H9 (cell line): Measurements from ENCODE around the gene TMEM135. TPM values are rescaled to one million over a fixed set of nuclear protein-coding genes. Genes with fewer than 3 reads are reported as not detected.

Experiments used
- DNase-seq: peaks from one replicate; pipeline ENCODE4 v3.0.0-alpha.2; 2017
- H2AFZ ChIP-seq: one replicate; pipeline ENCODE4 v1.6.1; 2013; ENCODE audit warnings: mild to moderate bottlenecking, low read length, control low read depth, moderate library complexity
- H2AK5ac ChIP-seq: 2 replicates; pipeline ENCODE4 v1.6.1; 2013; ENCODE audit warnings: low read length, control low read depth, mixed read lengths; ENCODE audit not compliant: insufficient read length
- H2BK120ac ChIP-seq: one replicate; pipeline ENCODE4 v1.6.1; 2013; ENCODE audit warnings: low read depth, mild to moderate bottlenecking, low read length, control low read depth, inconsistent platforms; ENCODE audit not compliant: poor library complexity, severe bottlenecking
- H2BK12ac ChIP-seq: 2 replicates; pipeline ENCODE4 v1.6.1; 2013; ENCODE audit warnings: low read length, control low read depth, mixed read lengths, low read depth; ENCODE audit not compliant: insufficient read length
- H2BK15ac ChIP-seq: 2 replicates; pipeline ENCODE4 v1.6.1; 2013; ENCODE audit warnings: low read depth, low read length, control low read depth
- H2BK20ac ChIP-seq: one replicate; pipeline ENCODE4 v1.6.1; 2013; ENCODE audit warnings: low read depth, mild to moderate bottlenecking, low read length, control low read depth, inconsistent platforms; ENCODE audit not compliant: poor library complexity, severe bottlenecking
- H2BK5ac ChIP-seq: 2 replicates; pipeline ENCODE4 v1.6.1; 2013; ENCODE audit warnings: low read length, control low read depth, mixed read lengths; ENCODE audit not compliant: insufficient read length
- H3K14ac ChIP-seq: 2 replicates; pipeline ENCODE4 v1.6.1; 2013; ENCODE audit warnings: low read length, control low read depth; ENCODE audit not compliant: insufficient read depth
- H3K18ac ChIP-seq: 2 replicates; pipeline ENCODE4 v1.6.1; 2013; ENCODE audit warnings: low read depth, mild to moderate bottlenecking, mixed read lengths, low read length, control low read depth; ENCODE audit not compliant: insufficient read length
- H3K23ac ChIP-seq: 2 replicates; pipeline ENCODE4 v1.6.1; 2013; ENCODE audit warnings: low read length, control low read depth, mixed read lengths, low read depth; ENCODE audit not compliant: insufficient read length
- H3K23me2 ChIP-seq: 2 replicates; pipeline ENCODE4 v1.6.1; 2013; ENCODE audit warnings: low read depth, mild to moderate bottlenecking, mixed read lengths, low read length, control low read depth; ENCODE audit not compliant: insufficient read length, poor library complexity, severe bottlenecking
- H3K27ac ChIP-seq: 2 replicates; pipeline ENCODE4 v1.5.1; 2013; ENCODE audit warnings: low read length, control low read depth, mixed read lengths, low read depth; ENCODE audit not compliant: insufficient read length
- H3K27me3 ChIP-seq: 2 replicates; pipeline ENCODE4 v1.6.1; 2013; ENCODE audit warnings: low read length, control low read depth, inconsistent platforms; ENCODE audit not compliant: insufficient read depth
- H3K4ac ChIP-seq: 2 replicates; pipeline ENCODE4 v1.6.1; 2013; ENCODE audit warnings: low read depth, mild to moderate bottlenecking, control low read depth, inconsistent platforms, low read length, moderate library complexity
- H3K4me1 ChIP-seq: 2 replicates; pipeline ENCODE4 v1.6.1; 2013; ENCODE audit warnings: low read length, control low read depth, inconsistent platforms; ENCODE audit not compliant: insufficient read depth
- H3K4me2 ChIP-seq: 2 replicates; pipeline ENCODE4 v1.6.1; 2013; ENCODE audit warnings: low read length, control low read depth, mixed read lengths; ENCODE audit not compliant: insufficient read length, insufficient read depth
- H3K56ac ChIP-seq: 2 replicates; pipeline ENCODE4 v1.6.1; 2013; ENCODE audit warnings: low read depth, mild to moderate bottlenecking, mixed read lengths, low read length, control low read depth; ENCODE audit not compliant: insufficient read length
- H3K79me1 ChIP-seq: 2 replicates; pipeline ENCODE4 v1.6.1; 2013; ENCODE audit warnings: low read depth, mild to moderate bottlenecking, moderate library complexity, low read length, control low read depth, inconsistent platforms; ENCODE audit not compliant: insufficient read depth, poor library complexity, severe bottlenecking
- H3K79me2 ChIP-seq: 2 replicates; pipeline ENCODE4 v1.6.1; 2013; ENCODE audit warnings: low read length, control low read depth, inconsistent platforms; ENCODE audit not compliant: insufficient read depth
- H3K9ac ChIP-seq: 2 replicates; pipeline ENCODE4 v1.6.1; 2013; ENCODE audit warnings: low read length, control low read depth, mixed read lengths; ENCODE audit not compliant: insufficient read length; ENCODE audit errors: extremely low read depth
- H3K9me3 ChIP-seq: one replicate; pipeline ENCODE4 v1.6.1; 2013; ENCODE audit warnings: low read depth, low read length, inconsistent platforms; ENCODE audit not compliant: control insufficient read depth
- H3T11ph ChIP-seq: one replicate; pipeline ENCODE4 v1.6.1; 2013; ENCODE audit warnings: mild to moderate bottlenecking, low read length, control low read depth, inconsistent platforms
- H4K20me1 ChIP-seq: one replicate; pipeline ENCODE4 v1.6.1; 2013; ENCODE audit not compliant: control insufficient read depth, insufficient read length, insufficient read depth
- H4K5ac ChIP-seq: 2 replicates; pipeline ENCODE4 v1.6.1; 2013; ENCODE audit warnings: low read depth, mild to moderate bottlenecking, mixed read lengths, low read length, control low read depth; ENCODE audit not compliant: insufficient read length
- H4K8ac ChIP-seq: replicated peaks from 2 replicates; pipeline ENCODE4 v1.6.1; 2013; ENCODE audit warnings: low read length, control low read depth, mixed read lengths, low read depth; ENCODE audit not compliant: insufficient read length
- H4K91ac ChIP-seq: 2 replicates; pipeline ENCODE4 v1.6.1; 2013; ENCODE audit warnings: low read depth, mild to moderate bottlenecking, moderate library complexity, mixed read lengths, low read length, control low read depth; ENCODE audit not compliant: insufficient read length
- H3K27ac Mint-ChIP-seq, 3 experiments: 2 replicates in 2 of 3; 3 replicates in 1 of 3; pipeline ENCODE4 v1.8.0; 2020 to 2021; ENCODE audit warnings: mixed read lengths in 3 of 3, mild to moderate bottlenecking in 1 of 3, moderate library complexity in 1 of 3
- H3K27me3 Mint-ChIP-seq: 2 replicates; pipeline ENCODE4 v1.8.0; 2021; ENCODE audit warnings: low read depth, mild to moderate bottlenecking, moderate library complexity, mixed read lengths
- H3K36me3 Mint-ChIP-seq, 3 experiments: 2 replicates in 2 of 3; 3 replicates in 1 of 3; pipeline ENCODE4 v1.8.0; 2020 to 2021; ENCODE audit warnings: low read depth in 3 of 3, mixed read lengths in 3 of 3; ENCODE audit not compliant: insufficient read depth in 1 of 3
- H3K4me1 Mint-ChIP-seq, 2 experiments: 2 replicates each; pipeline ENCODE4 v1.8.0; 2020; ENCODE audit warnings: mixed read lengths in 2 of 2
- H3K4me3 Mint-ChIP-seq, 2 experiments: 2 replicates in 1 of 2; 3 replicates in 1 of 2; pipeline ENCODE4 v1.8.0; 2020 to 2021; ENCODE audit warnings: mild to moderate bottlenecking in 2 of 2, mixed read lengths in 2 of 2, moderate library complexity in 1 of 2
- H3K9me3 Mint-ChIP-seq, 2 experiments: 2 replicates in 1 of 2; 3 replicates in 1 of 2; pipeline ENCODE4 v1.8.0; 2020; ENCODE audit warnings: mild to moderate bottlenecking in 2 of 2, mixed read lengths in 2 of 2, moderate library complexity in 1 of 2
- WGBS: extraction: QIAGEN DNeasy Blood & Tissue Kit; methylation state at CpG from one replicate; pipeline ENCODE4 v1.1.7; 2013; ENCODE audit warnings: missing lambda C conversion rate, low lambda C conversion rate, mixed read lengths; ENCODE audit not compliant: insufficient read length; ENCODE audit errors: extremely low coverage; 5-methylcytosine and 5-hydroxymethylcytosine counted together
- total RNA-seq: library from RNA; stranded (reverse); gene quantifications from 2 replicates; pipeline ENCODE4 v1.2.1, GENCODE V29; 2021
- TF ChIP-seq, protein P1 (sequence below): fragments of 200-600 bp; sonication (generic); conservative IDR thresholded peaks from 3 replicates; pipeline ENCODE4 v1.8.0; 2021; ENCODE audit warnings: antibody characterized with exemption, mild to moderate bottlenecking

The TMEM135 gene
- total RNA-seq, 1 experiment from 2014 or later, result 25.2 TPM

- H3K79me2 ChIP-seq, result no peaks in the 10 kb centered on the region
- H3K4me1 ChIP-seq, result no peaks in the 10 kb centered on the region
- no peak overlapping the region for H3K27ac ChIP-seq
- no peaks in the 10 kb centered on the region for H3K36me3 Mint-ChIP-seq
- H3K9ac ChIP-seq, result no peak overlapping the region
- no peak overlapping the region for H4K91ac ChIP-seq
- H3K27me3 Mint-ChIP-seq, result no peaks in the 10 kb centered on the region
- no peak overlapping the region for H3K56ac ChIP-seq
- H2AFZ ChIP-seq, result no peak overlapping the region
- no peak overlapping the region for H3K4me2 ChIP-seq
- no peaks in the 10 kb centered on the region for H3K9me3 Mint-ChIP-seq
- no peak overlapping the region for H3K4ac ChIP-seq
- H4K20me1 ChIP-seq, result no peaks in the 10 kb centered on the region
- no peaks in the 10 kb centered on the region for H3K9me3 ChIP-seq
- WGBS, result no CpG with 5 or more reads among the region's 1 CpG
- DNase-seq, result no peak
- no peak overlapping the region for H2BK5ac ChIP-seq
- H3K18ac ChIP-seq, result no peak overlapping the region
- peaks cover 14 to 20% of the 10 kb centered on the region in 2 experiments for H3K4me1 Mint-ChIP-seq
- H2AK5ac ChIP-seq, result no peak overlapping the region
- no peak overlapping the region for H4K5ac ChIP-seq
- no peak overlapping the region for H3T11ph ChIP-seq
- no peak overlapping the region for H2BK12ac ChIP-seq
- H3K14ac ChIP-seq, result no peak overlapping the region
- H2BK20ac ChIP-seq, result no peak overlapping the region
- no peak overlapping the region for H3K4me3 Mint-ChIP-seq
- no peaks in the 10 kb centered on the region for H3K27me3 ChIP-seq
- no peaks in the 10 kb centered on the region for H3K79me1 ChIP-seq
- no peak overlapping the region for H2BK15ac ChIP-seq
- H3K23me2 ChIP-seq, result no peaks in the 10 kb centered on the region
- H4K8ac ChIP-seq, result no peak overlapping the region
- TF ChIP-seq, protein P1, sequence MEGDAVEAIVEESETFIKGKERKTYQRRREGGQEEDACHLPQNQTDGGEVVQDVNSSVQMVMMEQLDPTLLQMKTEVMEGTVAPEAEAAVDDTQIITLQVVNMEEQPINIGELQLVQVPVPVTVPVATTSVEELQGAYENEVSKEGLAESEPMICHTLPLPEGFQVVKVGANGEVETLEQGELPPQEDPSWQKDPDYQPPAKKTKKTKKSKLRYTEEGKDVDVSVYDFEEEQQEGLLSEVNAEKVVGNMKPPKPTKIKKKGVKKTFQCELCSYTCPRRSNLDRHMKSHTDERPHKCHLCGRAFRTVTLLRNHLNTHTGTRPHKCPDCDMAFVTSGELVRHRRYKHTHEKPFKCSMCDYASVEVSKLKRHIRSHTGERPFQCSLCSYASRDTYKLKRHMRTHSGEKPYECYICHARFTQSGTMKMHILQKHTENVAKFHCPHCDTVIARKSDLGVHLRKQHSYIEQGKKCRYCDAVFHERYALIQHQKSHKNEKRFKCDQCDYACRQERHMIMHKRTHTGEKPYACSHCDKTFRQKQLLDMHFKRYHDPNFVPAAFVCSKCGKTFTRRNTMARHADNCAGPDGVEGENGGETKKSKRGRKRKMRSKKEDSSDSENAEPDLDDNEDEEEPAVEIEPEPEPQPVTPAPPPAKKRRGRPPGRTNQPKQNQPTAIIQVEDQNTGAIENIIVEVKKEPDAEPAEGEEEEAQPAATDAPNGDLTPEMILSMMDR, result no peak
- no peak overlapping the region for H3K23ac ChIP-seq
- H2BK120ac ChIP-seq, result no peak overlapping the region
- peak overlapping the region in 1 of 3 experiments; percentile 11; a peak in 1 of 7 replicates for H3K27ac Mint-ChIP-seq
Measured at GRCh38 chr11:86999388-86999787, 38.3 kb upstream of the TMEM135 start.
